Body of pancreas (tissue), 4 donors: ENCODE data around the gene GNAO1.

Source experiments
- CTCF ChIP-seq, 7 experiments: fragments of 450-650 bp in 4 of 7; fragments of 200-600 bp in 3 of 7; sonication (generic) in 3 of 7; IDR thresholded peaks; one replicate each; pipeline ENCODE4 v1.5.1; 2016 to 2019; ENCODE audit warnings: antibody characterized with exemption in 7 of 7
- POLR2A ChIP-seq, 3 donors: fragments of 450-650 bp; IDR thresholded peaks; one replicate each; pipeline ENCODE4 v1.6.1; 2016; ENCODE audit warnings: antibody characterized with exemption in 3 of 3, mild to moderate bottlenecking in 2 of 3

- TF ChIP-seq POLR2A (IDR thresholded peaks at IDR 0.05) = no peak
- TF ChIP-seq CTCF (IDR thresholded peaks at IDR 0.05) = no peak
Observed at GRCh38 chr16:56347166-56347565, 155.9 kb downstream of the GNAO1 start.
